ENCODE measurements around the gene PTH1R. TPM values are rescaled to one million over a fixed set of nuclear protein-coding genes. Genes with fewer than 3 reads are reported as not detected.

The PTH1R gene
- total and polyA plus RNA-seq, 10 of the 15 experiments (the other 5 are each of a cell fraction or from before 2014, with no cell fraction given), result not detected

DNA sequence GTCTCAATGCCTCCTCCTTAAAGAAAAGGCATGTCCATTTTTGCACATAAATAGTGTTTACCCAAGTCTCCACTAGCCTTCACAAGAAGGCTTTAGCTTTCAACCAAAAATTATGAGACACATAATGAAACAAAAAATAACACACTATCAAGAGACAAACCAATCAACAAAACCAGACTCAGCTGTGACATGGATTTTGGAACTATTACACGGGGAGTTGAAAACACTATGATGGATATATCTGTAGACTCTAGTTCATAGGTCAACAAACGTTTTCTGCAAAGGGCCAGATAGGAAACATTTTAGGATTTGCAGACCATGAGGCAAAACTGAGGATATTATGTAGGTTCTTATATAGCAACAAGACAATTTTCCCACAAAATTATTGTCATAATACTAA is 39.2 kb upstream of the PTH1R start:
- 19% methylated on average over 2 of the region's 2 CpGs for WGBS (ENCODE audit: insufficient coverage, insufficient replicate concordance, low lambda C conversion rate, missing lambda C conversion rate)
- Histone ChIP-seq H4K20me1 (ENCODE audit: control insufficient read depth, insufficient read depth) (no peaks in the 10 kb centered on the region), H2AFZ (ENCODE audit: control insufficient read depth, low read depth, low read length) (no peak overlapping the region), H3K4me1 (ENCODE audit: control insufficient read depth, insufficient read depth, low read length) (no peaks in the 10 kb centered on the region), H3K36me3 (ENCODE audit: control insufficient read depth in 2 of 2, insufficient read depth in 2 of 2, low read length in 1 of 2) (no peaks in the 10 kb centered on the region), H3K4me3 (no peak overlapping the region), H3K4me2 (ENCODE audit: control insufficient read depth, insufficient read depth) (no peak overlapping the region), H3K9me3 (replicated peaks; ENCODE audit: control insufficient read depth, insufficient read depth, low read length) (peaks cover 11% of the 10 kb centered on the region; the same call in 2 of the 3 replicates), H3K27me3 (replicated peaks in 1 of 2; ENCODE audit: control insufficient read depth in 2 of 2, insufficient read depth in 2 of 2, low read length in 1 of 2) (no peaks in the 10 kb centered on the region), H3K9ac (ENCODE audit: control insufficient read depth, insufficient read depth, low read length) (no peak overlapping the region), H3K79me2 (ENCODE audit: control insufficient read depth, insufficient read depth, low read length) (no peaks in the 10 kb centered on the region), H3K27ac (ENCODE audit: control insufficient read depth, insufficient read depth) (no peak overlapping the region)
- no peak for ATAC-seq
- FAIRE-seq, result no peak
- RAD21 ChIA-PET (ENCODE audit: unreplicated experiment), result no interaction called here
- intact Hi-C loops (cut with micrococcal nuclease; ENCODE audit: unreplicated experiment) (no loop called here), in situ Hi-C loops (cut with MboI) (no loop called here)
- no TSS peak for BruUV-seq (replicated peaks)
- TF ChIP-seq, protein P1, sequence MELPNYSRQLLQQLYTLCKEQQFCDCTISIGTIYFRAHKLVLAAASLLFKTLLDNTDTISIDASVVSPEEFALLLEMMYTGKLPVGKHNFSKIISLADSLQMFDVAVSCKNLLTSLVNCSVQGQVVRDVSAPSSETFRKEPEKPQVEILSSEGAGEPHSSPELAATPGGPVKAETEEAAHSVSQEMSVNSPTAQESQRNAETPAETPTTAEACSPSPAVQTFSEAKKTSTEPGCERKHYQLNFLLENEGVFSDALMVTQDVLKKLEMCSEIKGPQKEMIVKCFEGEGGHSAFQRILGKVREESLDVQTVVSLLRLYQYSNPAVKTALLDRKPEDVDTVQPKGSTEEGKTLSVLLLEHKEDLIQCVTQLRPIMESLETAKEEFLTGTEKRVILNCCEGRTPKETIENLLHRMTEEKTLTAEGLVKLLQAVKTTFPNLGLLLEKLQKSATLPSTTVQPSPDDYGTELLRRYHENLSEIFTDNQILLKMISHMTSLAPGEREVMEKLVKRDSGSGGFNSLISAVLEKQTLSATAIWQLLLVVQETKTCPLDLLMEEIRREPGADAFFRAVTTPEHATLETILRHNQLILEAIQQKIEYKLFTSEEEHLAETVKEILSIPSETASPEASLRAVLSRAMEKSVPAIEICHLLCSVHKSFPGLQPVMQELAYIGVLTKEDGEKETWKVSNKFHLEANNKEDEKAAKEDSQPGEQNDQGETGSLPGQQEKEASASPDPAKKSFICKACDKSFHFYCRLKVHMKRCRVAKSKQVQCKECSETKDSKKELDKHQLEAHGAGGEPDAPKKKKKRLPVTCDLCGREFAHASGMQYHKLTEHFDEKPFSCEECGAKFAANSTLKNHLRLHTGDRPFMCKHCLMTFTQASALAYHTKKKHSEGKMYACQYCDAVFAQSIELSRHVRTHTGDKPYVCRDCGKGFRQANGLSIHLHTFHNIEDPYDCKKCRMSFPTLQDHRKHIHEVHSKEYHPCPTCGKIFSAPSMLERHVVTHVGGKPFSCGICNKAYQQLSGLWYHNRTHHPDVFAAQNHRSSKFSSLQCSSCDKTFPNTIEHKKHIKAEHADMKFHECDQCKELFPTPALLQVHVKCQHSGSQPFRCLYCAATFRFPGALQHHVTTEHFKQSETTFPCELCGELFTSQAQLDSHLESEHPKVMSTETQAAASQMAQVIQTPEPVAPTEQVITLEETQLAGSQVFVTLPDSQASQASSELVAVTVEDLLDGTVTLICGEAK (IDR thresholded peaks at IDR 0.05; ENCODE audit: borderline replicate concordance), result no peak
- SMC1A ChIA-PET (ENCODE audit: uncharacterized antibody, unreplicated experiment), result no interaction called here
- DNase-seq (ENCODE audit: low read depth, low spot score), result no peak
- POLR2A ChIA-PET, result interaction anchor here (0.6 kb wide), 1 partner anchor 637 kb away, joined by 4 read pairs; no protein-coding TSS in a partner anchor
- CTCF ChIA-PET, result no interaction called here

DNA sequence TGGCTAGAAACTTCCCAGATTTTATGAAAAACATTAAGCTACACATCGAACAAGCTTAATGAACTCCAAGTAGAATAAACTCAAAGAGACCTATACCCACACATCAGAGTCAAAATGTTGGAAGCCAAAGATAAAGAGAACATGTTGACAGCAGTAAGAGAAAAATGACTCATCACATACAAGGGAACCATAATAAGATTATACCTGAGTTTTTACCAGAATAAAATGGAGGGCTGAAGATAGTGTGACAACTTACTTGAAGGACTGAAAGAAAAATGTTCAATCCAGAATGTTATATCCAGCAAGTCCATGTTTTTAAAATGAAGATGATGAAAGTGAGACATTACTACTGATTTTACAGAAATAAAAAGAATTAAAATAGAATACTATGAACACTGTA is 37.0 kb upstream of the PTH1R start:
- no peak for DNase-seq (ENCODE audit: low read depth, low spot score)
- ATAC-seq, result no peak
- H2AFZ ChIP-seq (ENCODE audit: control insufficient read depth, low read depth, low read length), result no peak overlapping the region
- CTCF ChIA-PET, result no interaction called here
- H3K9me3 ChIP-seq (replicated peaks; ENCODE audit: control insufficient read depth, insufficient read depth, low read length), result peaks cover 11% of the 10 kb centered on the region; the same call in 2 of the 3 replicates
- RAD21 ChIA-PET (ENCODE audit: unreplicated experiment), result no interaction called here
- no TSS peak for BruUV-seq (replicated peaks)
- intact Hi-C loops (cut with micrococcal nuclease; ENCODE audit: unreplicated experiment) (no loop called here), in situ Hi-C loops (cut with MboI) (no loop called here)
- no peak overlapping the region for H3K4me3 ChIP-seq
- SMC1A ChIA-PET (ENCODE audit: uncharacterized antibody, unreplicated experiment), result no interaction called here
- 14% methylated on average over 1 of the region's 1 CpG for WGBS (ENCODE audit: insufficient coverage, insufficient replicate concordance, low lambda C conversion rate, missing lambda C conversion rate)
- no peak overlapping the region for H3K4me2 ChIP-seq (ENCODE audit: control insufficient read depth, insufficient read depth)
- H3K27me3 ChIP-seq (replicated peaks in 1 of 2; ENCODE audit: control insufficient read depth in 2 of 2, insufficient read depth in 2 of 2, low read length in 1 of 2), result no peaks in the 10 kb centered on the region
- no peaks in the 10 kb centered on the region for H3K79me2 ChIP-seq (ENCODE audit: control insufficient read depth, insufficient read depth, low read length)
- H4K20me1 ChIP-seq (ENCODE audit: control insufficient read depth, insufficient read depth), result no peaks in the 10 kb centered on the region
- POLR2A ChIA-PET, result interaction anchor here (0.6 kb wide), 1 partner anchor 19 kb away, joined by 3 read pairs; no protein-coding TSS in a partner anchor
- FAIRE-seq, result no peak
- H3K36me3 ChIP-seq (ENCODE audit: control insufficient read depth in 2 of 2, insufficient read depth in 2 of 2, low read length in 1 of 2), result no peaks in the 10 kb centered on the region
- no peak overlapping the region for H3K9ac ChIP-seq (ENCODE audit: control insufficient read depth, insufficient read depth, low read length)
- no peak for TF ChIP-seq JUNB (IDR thresholded peaks at IDR 0.05)
- TF ChIP-seq NFYB (IDR thresholded peaks at IDR 0.05; ENCODE audit: insufficient read depth, low read depth, low read length), result no peak
- TF ChIP-seq CBX5 (IDR thresholded peaks at IDR 0.05; ENCODE audit: low read depth), result 0 out of 2 replicates have a peak, but pooled peaks have one; percentile 70
- no peak for TF ChIP-seq ZZZ3 (IDR thresholded peaks at IDR 0.05; ENCODE audit: control insufficient read depth, insufficient read length, low read depth)
- peaks cover 3% of the 10 kb centered on the region for H3K4me1 ChIP-seq (ENCODE audit: control insufficient read depth, insufficient read depth, low read length)
- H3K27ac ChIP-seq (ENCODE audit: control insufficient read depth, insufficient read depth), result no peak overlapping the region

Measured in GM12878 (cell line).